GM19468 (cell line): ENCODE measurements around the gene PRDX2.

ENCODE experiments used
- ATAC-seq: cut with Tn5 transposase; IDR thresholded peaks from one replicate; pipeline ENCODE4 v1.9.1; 2021; ENCODE audit warnings: mild to moderate bottlenecking, moderate library complexity, moderate number of reproducible peaks; ENCODE audit not compliant: unreplicated experiment; ENCODE audit errors: extremely low read depth

The PRDX2 gene

DNA sequence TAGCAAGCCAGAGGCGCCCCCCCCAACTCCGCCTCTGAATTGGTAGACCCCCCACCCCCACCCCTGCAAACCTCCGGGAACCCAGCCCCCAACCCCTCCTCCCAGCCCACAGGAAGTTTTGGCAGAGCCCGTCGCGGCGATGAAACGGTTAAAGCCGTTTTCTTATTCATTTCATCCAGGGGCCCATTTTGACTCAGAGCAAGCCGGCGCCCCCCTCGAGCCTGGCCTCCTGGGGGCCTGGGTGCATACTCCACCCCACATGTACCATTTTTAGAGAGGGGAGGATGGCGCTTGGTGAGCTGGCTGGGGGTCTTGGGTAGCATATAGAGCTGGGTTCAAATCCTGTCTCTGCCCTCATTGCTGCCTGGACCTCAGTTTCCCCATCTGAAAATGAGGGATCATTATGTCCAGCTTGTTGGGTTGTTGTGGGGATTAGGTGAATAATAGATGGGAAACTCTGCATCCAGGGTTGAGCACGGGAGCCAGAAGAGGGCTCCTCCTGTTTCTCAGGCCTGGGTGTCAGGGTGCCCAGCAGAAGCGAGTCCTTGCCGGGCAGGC, 18.2 kb downstream of the PRDX2 start:
- no peak for ATAC-seq

DNA sequence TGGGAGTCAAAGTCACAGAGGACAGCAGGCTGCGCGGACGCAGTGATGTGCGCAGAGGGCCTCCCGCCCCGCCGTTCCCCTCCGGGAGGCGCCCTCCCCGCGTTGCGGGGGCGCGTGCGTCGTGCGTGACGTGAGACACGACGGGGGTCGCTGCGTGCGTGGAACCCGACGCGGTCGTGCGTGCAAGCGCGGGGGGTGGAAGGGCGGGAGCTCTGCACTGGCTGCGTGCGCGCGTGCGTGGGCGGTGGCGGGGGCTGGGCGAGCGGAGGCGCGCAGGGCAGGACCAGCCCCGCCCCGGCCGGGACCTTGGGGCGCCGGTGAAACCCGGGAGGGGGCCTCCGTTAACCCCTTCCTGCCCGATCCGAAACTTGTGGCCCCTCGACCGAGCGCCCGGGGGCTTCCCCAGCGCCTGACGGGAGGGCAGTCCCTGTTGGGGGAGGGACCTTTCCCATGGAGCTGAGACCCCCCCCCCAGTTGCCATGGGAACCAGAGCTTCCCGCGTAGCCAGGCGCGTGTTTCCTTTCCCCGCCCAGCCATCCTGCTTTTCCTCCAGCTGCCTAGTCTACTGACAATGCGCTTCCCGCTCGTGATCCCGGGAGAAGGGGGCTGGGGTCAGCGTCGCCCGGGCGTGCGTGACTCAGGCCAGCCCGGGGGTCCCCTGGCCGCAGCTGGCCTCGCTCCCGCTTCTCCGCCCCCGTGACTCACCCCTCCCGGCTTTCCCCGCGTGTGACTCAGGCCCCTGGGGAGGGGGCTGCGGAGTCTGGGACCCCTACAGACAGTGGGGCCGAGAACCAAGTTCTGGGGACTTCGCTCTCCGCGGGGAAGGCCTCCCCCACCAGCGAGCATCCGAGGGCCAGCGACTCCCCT, 18.9 kb downstream of the PRDX2 start:
- ATAC-seq = peak; percentile 29

DNA sequence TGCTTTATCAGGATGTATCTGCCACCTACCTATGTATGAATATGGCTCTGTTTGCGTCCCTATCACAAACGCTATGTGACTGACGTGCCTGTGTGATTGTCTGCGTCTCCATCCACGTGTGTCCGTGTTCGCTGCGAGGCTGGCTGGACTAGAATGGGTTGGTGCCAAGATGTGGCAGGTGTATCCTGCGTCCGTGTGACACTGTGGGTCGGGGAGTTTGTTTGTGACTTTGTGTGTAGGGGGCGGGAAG, 19.5 kb downstream of the PRDX2 start:
- ATAC-seq = no peak

DNA sequence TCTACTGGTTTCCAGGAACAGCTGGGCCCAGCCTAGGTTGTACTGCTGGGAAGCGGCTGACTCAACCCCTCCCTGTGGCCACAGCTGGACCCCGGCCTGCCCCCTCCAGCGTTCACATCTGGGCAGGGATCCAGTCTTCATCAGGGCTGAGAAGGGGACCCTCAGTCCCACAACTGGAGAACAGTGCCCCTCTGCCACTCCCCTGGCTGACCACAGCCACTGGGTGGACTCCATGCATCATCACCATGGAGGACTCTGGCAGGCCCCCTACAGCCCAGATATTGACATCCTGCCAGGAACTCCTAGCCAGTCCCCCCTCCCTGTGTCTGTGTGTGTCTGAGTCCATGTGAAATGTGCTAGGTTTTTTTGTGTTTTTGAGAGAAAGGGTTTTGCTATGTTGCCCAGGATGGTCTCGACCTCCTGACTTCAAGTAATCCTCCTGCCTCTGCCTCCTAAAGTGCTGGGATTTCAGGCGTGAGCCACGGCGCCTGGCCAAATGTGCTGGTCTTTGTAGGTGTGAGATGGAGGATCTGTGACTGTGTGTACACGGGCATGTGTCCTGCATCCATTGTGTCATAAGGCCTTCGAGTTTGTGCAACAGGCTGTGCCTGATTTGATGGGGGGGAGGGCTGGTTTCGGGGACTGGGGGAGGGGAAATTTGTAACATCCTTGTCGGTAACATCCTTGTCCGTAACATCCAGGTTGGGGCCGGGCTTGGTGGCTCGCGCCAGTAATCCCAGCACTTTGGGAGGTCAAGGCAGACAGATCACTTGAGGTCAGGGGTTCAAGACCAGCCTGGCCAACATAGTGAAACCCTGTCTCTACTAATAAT, 22.2 kb downstream of the PRDX2 start:
- ATAC-seq = no peak

DNA sequence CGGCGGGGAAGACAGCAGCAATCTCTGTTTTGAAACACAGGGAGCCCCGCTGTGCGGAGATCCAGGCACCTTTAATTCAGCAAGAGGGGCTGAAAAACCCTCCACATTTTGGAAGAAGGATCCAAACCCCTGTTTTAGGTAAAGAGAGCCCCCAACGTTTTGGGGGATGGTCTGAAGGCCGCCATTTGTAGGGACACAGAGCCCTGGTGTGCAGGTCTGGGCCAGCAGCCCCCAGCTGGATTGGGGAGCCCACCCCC, 22.8 kb downstream of the PRDX2 start:
- ATAC-seq = no peak

DNA sequence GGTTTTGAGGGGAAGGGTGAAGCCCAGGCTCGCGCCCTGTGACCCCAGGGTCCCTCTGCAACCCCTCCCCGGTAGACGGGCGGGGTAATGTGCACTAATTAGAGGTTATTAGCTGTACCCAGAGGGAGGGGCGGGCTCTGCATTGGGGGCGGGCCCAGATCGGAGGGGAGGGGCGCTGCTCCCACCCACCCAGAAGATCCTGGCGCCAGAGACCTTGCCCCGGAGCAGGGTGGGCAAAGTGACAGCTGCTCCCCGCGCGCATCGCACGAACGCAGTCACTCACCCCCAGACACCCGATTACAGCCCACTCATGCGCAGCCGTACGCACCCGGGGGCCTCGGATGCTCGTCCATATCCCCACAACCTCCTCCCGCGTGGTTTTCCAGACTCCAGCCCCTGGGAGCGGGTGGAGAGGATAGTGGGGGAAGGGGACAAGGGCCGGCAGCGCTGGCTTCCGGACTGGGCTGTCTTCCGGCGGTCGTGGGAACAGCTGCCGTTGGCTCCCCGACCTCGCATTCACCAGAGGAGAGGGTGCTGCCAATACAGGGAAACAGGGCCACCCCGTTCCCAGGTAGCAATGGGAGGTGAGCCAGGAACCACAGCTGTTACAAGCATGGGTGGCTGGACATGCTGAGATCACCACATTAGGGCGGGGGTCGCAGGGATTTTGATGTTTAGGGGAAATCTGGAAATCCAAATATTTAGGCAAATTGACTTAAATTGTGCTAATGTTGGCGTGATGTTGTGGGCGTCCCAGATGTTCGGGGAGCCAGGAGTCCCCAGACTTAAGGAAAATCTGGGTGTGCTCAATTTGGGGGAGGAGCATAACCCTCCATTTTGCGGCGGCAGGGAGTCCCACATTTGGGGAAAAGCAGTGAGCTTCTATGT, 23.3 kb downstream of the PRDX2 start:
- no peak for ATAC-seq

DNA sequence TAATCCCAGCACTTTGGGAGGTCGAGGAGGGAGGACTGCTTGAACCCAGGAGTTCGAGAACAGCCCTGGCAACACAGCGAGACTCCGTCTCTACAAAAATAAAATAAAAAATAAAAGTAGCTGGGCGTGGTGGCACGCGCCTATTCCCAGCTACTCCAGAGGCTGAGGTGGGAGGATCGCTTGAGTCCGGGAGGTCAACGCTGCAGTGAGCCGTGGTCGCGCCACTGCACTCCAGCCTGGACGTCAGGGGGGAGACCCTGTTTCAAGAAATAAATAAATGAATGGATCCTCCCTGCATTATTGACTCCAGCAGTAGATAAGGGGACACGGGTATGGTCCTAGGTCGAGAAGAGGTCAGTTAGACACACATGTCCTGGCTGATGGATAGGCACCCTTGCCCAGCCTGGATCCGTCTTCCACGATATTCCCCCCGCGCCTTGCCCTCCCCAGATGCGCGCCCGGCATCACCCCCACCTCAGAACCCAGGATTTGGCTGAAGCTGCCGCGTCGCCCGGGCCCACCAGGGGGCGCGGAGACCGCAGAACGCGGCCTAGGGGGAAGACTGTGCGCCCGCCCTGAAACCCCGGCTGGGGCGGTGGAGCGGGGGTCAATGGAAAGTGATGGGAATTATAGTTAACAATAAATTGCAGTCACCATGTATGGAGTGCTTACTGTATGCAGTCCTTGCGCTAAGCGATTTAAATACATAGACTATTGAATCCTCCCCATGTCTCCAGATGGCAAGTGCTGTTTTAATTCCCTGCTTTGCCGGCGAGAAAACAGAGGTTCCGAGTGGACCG, 24.2 kb downstream of the PRDX2 start:
- no peak for ATAC-seq

DNA sequence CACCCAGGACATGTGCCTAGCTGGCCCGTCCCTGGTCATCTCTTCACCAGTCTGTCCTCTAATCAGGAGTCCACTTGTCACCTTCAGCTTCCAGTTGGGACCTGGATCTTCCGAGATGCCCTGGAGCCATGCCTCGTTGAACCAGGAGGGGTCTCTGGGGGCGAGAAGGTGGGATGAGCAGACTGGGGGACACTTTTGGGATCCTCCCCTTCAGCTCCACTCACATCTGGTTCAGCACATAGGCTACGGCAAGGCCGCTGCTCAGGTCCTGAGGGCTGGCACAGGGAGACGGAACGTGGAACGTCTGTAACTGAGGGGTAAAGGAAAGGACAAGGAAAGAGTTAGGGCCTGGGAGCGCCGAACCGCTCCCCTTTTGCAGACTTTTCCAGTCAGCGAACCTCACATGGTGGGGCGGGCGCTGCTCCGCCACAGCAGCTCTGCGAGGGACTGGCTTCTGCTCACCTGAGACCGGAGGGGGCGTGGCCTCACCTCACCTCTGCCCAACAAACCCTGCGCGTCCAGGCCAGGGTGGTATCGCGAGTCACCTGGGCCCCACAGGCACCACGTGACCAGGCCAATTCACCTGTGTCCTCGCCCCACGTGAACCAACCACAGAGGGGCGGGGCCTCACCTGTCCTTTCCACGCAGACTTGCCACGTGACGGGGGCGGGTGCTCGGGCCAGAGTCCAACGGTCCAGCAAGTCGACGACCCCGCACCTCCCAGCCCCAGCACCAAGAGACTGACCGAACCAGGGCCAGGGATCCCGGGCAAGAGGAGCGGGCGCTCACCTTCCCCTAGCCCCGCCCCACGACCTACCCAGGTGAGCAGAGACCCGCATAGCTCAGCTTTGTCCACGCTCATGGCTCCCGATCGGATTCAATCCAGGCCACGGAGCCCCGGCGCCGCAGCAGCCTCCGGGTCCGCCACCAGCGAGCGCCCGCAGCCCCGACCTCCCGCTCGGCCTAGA, 26.7 kb downstream of the PRDX2 start, which contains the start of gene HOOK2:
HOOK2 (minus strand) TSS at position 965 of the 968 bp plus-strand sequence; CDS start at position 862, 103 bp downstream.
- no peak for ATAC-seq

DNA sequence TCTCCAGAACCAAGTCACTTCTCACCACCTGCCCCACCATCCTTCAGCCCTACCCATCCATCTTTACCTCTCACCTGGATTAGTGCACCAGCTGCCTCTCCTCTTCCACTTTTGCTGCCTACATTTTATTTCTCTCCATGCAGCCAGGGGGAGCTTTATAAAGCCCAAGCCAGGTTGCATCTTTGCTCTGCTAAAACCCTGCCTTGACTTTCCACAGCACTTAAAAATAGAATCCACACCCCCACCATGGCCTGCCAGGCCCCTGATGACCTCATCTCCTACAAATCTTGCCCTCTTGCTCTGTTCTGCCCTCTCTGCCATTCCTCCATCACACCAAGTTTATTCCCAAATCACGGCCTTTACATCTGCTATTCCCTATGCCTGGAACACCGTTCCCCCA, 28.0 kb downstream of the PRDX2 start:
- no peak for ATAC-seq

DNA sequence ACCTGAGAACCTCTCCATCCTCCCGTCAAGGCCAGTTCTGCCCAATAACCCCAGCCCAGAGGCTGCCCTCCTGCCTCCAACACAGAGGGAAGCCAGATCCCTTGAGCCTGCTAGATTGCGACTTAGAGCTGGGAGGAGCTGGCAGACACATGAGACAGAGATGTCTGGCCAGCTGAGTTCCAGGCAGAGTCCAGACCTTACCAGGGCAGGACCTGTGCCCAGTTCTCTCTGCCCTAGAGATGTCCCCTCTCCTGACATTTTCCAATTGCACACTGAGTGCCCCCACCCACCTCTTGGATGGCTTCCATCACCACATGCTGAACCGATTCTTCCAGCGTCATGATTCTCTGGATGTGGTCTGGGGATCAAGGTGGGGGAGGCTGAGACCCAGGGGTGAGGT, 29.3 kb downstream of the PRDX2 start:
- no peak for ATAC-seq

DNA sequence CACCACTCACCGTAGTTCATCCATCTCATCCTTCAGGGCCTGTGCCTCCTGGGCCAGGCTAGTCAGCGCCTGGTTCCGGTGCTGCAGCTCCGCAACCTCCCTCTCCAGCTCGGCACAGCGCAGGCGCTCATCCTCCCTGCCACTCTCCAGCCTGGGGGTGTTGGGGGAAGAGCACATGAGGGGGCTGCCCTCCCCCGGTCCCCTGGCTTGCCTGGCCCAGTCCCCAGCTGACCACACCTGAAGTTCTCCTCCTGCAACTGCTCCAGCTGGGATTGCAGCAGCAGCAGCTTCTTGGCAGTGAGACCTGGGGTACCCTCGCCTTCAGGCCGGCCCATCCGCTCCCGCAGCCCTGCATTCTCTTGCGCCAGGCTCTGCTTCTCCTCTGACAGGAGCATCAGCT, 30.7 kb downstream of the PRDX2 start:
- ATAC-seq = no peak

DNA sequence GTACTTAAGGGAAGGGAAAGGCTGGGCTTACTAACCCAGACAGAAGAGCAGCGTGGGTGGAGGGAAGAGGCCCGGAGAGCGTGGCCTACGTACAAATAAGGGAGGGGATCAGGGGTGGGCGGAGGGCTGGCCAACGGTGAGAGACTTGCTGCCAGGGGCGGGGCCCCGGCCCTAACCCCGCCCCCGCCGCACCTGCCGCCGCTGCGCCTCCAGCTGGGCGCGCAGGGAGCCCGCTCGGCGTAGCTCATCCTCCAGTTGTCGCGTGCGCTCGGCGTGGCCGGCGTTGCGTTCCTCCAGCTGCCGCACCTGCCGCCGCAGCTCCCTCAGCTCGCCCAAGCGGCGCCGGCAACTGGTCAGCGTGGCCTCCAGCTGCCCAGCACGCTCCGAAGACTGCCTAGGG, 31.9 kb downstream of the PRDX2 start:
- ATAC-seq = no peak

DNA sequence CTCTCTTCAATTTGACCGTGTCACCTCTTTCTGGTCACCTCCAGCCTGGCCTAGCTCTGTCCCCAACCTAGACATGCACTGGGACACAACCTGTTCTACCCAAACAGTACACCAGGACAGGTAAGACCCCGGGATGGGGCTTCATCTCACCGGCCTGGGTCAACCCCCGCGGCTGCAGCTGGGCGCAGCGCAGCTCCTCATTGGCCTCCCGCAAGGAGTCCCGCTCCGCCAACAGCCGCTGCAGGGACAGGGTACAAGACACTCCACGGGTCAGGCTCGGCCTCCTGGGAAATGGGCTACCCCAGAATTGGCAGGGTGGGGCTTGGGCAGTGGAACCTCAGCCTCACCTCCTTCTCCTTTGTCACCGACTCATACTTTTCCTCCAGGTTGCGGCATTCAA, 33.9 kb downstream of the PRDX2 start:
- ATAC-seq = no peak

DNA sequence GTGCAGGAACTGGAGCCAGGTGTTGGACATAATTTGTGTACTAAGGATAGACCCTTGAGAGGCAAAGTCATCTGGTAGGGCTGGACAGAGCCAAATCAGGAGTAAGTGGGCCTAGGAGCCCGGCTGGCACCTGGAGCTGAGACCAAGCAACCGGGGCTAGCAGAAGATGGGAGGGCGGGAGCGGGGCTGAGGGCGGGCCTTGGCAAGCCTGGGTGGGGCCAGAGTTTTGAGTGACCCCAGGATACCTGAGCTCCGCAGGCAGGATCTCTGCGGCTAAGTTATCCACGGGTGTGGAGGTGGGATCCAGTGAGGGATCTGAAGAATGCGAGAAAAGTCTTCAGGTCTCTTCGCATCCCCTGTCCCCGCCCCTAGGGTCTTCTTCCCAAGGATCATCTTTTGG, 34.5 kb downstream of the PRDX2 start:
- ATAC-seq = no peak

DNA sequence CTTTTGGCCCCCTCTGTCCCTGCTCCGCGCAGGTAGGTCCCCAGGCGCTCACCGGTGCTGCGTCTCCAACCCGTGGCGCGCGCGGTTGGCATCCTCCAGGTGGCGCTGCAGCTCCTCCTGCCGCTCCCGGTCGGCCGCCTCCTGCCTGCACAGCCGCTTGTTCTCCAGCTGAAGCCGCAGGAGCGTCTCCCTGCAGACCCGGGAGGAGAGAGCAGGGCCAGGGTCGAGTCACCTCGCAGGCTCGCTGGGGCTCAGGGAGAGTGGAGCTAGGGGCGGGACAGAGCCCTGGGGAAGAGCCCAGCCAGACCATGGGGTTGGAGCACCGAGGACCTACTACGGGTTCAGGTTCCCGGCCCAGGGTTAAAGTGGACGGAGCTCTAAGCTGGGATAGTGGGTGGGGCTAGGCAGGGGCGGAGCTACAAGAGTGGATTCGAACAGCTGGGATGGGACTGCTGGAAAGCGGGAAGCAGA, 35.5 kb downstream of the PRDX2 start:
- ATAC-seq = no peak

DNA sequence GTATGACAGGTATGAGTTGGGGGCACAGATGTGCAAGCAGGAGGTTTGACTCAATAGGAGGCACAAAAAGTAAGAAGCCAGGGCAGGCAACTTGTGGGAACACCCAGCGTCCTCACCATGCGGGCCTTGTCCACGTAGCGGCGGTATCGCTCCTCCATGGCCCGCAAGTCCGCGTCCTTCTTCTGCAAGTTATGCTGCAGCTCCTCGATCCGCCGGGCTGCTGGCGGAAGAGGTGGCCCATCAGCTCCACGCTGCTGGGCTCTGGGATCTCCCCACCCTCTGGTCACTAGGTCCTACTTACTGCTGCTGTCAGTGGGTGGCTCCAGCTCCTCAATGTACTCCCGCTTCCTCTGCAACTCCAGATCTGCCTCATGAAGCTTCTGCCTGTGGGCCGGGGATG, 36.9 kb downstream of the PRDX2 start:
- no peak for ATAC-seq

DNA sequence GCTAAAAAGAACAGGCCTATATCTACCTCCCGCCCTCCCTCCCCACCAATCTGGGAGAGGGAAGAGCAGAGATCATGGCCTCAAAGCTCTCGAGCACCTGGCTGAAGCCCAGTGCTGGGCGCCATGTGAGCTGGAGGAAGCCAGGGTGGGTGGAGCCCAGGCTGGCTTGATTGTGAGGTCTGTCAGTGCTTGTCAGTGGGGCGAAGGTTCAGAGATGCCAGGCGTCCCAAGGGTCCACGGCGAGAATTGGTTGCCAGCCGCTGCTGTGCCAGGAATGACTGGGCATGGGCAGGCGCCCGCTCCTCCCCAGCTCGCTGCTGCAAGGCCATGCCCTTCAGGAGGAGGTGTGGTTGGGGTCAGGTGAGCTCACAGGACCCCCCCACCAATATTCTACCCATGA, 38.5 kb downstream of the PRDX2 start:
- ATAC-seq = no peak

DNA sequence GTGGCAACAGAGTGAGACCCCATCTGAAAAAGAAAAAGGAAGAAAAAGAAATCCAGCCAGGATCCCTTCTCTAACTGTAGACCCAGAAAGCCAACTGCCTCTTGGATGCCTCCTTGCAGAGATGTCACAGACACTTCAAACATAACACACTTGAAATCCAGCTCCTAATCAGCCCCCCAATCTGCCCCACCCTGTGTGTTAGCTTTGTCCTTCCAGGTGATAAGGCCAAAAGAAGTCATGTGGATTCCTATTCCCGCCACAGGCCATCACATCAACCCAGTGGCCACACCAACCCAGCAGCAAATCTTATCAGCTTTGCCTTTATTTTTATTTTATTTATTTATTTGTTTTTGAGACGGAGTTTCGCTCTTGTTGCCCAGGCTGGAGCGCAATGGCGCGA, 41.9 kb downstream of the PRDX2 start:
- ATAC-seq = no peak
